ENCODE measurements around the gene TRAPPC13.
"Not testable (repeated sequence)": the region's sequence is repeated elsewhere in the genome, so short reads cannot be mapped to it uniquely, and the experiment has no call there.

GRCh38 chr5:65676056-65676455 lies 51.2 kb downstream of the TRAPPC13 start:
- TF ChIP-seq CTCF, POLR2A (IDR thresholded peaks at IDR 0.05): not testable (repeated sequence)

All from right lobe of liver (tissue), 4 donors.